ENCODE results near the gene RIBC2. TPM values are rescaled to one million over a fixed set of nuclear protein-coding genes. Genes with fewer than 3 reads are reported as not detected.

The RIBC2 gene
- polyA plus RNA-seq, 1 of the 3 experiments (the other 2 are of a cell fraction) = not detected

GRCh38 chr22:45425101-45425500 lies 11.6 kb downstream of the RIBC2 start:
- Histone ChIP-seq H2AFZ (ENCODE audit: low read depth) (no peak overlapping the region), H3K9ac (no peak overlapping the region), H3K36me3 (replicated peaks in 1 of 2; ENCODE audit: control insufficient read depth in 1 of 2, insufficient read depth in 2 of 2, low read length in 1 of 2) (no peaks in the 10 kb centered on the region), H3K9me2 (no peaks in the 10 kb centered on the region), H3F3A (replicated peaks; ENCODE audit: insufficient read depth) (no peaks in the 10 kb centered on the region), H3K4me3 (ENCODE audit: low read depth in 2 of 2, low read length in 1 of 2) (no peak overlapping the region), H3K4me1 (ENCODE audit: control insufficient read depth in 1 of 2, insufficient read depth in 2 of 2, low read depth in 1 of 2, low read length in 1 of 2) (no peaks in the 10 kb centered on the region), H3K4me2 (no peak overlapping the region), H3K27me3 (ENCODE audit: insufficient read depth) (peaks cover 5% of the 10 kb centered on the region; the same call in 1 of the 2 replicates), H3K79me2 (ENCODE audit: insufficient read depth) (no peaks in the 10 kb centered on the region), H3K9me3 (no peaks in the 10 kb centered on the region), H4K20me1 (ENCODE audit: insufficient read depth) (no peaks in the 10 kb centered on the region), H3K27ac (ENCODE audit: low read depth in 2 of 2, low read length in 1 of 2) (no peak overlapping the region)
- 53% methylated on average over 4 of the region's 5 CpGs for WGBS (ENCODE audit: low lambda C conversion rate)
- CTCF ChIA-PET = interaction anchor here (1.3 kb wide), 1 partner anchor 155 kb away, joined by 4 read pairs; no protein-coding TSS in a partner anchor
- no peak for DNase-seq
- POLR2A ChIA-PET = no interaction called here
- TF ChIP-seq YY1 (IDR thresholded peaks at IDR 0.05; ENCODE audit: low read depth) = no peak
- TF ChIP-seq MXI1 (IDR thresholded peaks at IDR 0.05; ENCODE audit: low read depth, low read length) = no peak
- TF ChIP-seq PBX3 (IDR thresholded peaks at IDR 0.05) = no peak
- no peak for TF ChIP-seq NRF1 (IDR thresholded peaks at IDR 0.05; ENCODE audit: low read depth, low read length)
- TF ChIP-seq, protein P1, sequence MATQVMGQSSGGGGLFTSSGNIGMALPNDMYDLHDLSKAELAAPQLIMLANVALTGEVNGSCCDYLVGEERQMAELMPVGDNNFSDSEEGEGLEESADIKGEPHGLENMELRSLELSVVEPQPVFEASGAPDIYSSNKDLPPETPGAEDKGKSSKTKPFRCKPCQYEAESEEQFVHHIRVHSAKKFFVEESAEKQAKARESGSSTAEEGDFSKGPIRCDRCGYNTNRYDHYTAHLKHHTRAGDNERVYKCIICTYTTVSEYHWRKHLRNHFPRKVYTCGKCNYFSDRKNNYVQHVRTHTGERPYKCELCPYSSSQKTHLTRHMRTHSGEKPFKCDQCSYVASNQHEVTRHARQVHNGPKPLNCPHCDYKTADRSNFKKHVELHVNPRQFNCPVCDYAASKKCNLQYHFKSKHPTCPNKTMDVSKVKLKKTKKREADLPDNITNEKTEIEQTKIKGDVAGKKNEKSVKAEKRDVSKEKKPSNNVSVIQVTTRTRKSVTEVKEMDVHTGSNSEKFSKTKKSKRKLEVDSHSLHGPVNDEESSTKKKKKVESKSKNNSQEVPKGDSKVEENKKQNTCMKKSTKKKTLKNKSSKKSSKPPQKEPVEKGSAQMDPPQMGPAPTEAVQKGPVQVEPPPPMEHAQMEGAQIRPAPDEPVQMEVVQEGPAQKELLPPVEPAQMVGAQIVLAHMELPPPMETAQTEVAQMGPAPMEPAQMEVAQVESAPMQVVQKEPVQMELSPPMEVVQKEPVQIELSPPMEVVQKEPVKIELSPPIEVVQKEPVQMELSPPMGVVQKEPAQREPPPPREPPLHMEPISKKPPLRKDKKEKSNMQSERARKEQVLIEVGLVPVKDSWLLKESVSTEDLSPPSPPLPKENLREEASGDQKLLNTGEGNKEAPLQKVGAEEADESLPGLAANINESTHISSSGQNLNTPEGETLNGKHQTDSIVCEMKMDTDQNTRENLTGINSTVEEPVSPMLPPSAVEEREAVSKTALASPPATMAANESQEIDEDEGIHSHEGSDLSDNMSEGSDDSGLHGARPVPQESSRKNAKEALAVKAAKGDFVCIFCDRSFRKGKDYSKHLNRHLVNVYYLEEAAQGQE (IDR thresholded peaks at IDR 0.05; ENCODE audit: low read depth, low read length) = no peak
- no peak for TF ChIP-seq CHD2 (IDR thresholded peaks at IDR 0.05; ENCODE audit: low read length, partially characterized antibody)
- no peak for TF ChIP-seq POLR2AphosphoS5 (IDR thresholded peaks at IDR 0.05; ENCODE audit: low read depth, low read length)
- TF ChIP-seq EZH2phosphoT487 (IDR thresholded peaks at IDR 0.05; ENCODE audit: borderline replicate concordance, low read depth) = no peak
- TF ChIP-seq, protein P2, sequence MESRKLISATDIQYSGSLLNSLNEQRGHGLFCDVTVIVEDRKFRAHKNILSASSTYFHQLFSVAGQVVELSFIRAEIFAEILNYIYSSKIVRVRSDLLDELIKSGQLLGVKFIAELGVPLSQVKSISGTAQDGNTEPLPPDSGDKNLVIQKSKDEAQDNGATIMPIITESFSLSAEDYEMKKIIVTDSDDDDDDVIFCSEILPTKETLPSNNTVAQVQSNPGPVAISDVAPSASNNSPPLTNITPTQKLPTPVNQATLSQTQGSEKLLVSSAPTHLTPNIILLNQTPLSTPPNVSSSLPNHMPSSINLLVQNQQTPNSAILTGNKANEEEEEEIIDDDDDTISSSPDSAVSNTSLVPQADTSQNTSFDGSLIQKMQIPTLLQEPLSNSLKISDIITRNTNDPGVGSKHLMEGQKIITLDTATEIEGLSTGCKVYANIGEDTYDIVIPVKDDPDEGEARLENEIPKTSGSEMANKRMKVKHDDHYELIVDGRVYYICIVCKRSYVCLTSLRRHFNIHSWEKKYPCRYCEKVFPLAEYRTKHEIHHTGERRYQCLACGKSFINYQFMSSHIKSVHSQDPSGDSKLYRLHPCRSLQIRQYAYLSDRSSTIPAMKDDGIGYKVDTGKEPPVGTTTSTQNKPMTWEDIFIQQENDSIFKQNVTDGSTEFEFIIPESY (IDR thresholded peaks at IDR 0.05; ENCODE audit: borderline replicate concordance, low read depth) = no peak
- TF ChIP-seq RCOR1 (IDR thresholded peaks at IDR 0.05; ENCODE audit: low read length) = no peak
- TF ChIP-seq ELF1 (IDR thresholded peaks at IDR 0.05) = no peak
- no peak for TF ChIP-seq FOXJ3 (CRISPR knock-in tag; IDR thresholded peaks at IDR 0.05)
- no peak for TF ChIP-seq TAF1 (IDR thresholded peaks at IDR 0.05; ENCODE audit: borderline replicate concordance, low read depth, low read length)
- no peak for TF ChIP-seq FOXM1 (IDR thresholded peaks at IDR 0.05; ENCODE audit: low read depth)
- TF ChIP-seq TEAD4 (IDR thresholded peaks at IDR 0.05; ENCODE audit: borderline replicate concordance, insufficient read depth) = no peak

All from SK-N-SH (cell line).